Fibroblast of the conjunctiva (primary cell): Measurements from ENCODE around the gene CNN2.
A peak's percentile ranks its signal among the peaks of the same experiment; 100 is the strongest.

Experiments used
- DNase-seq: peaks from one replicate; pipeline ENCODE4 v3.0.0-alpha.2; 2010; ENCODE audit warnings: low read depth

Gene CNN2

GRCh38 chr19:1026783-1027649, 608 bp downstream of the CNN2 start:
- no peak for DNase-seq

GRCh38 chr19:1027650-1028061, 1.2 kb downstream of the CNN2 start:
- DNase-seq = no peak

GRCh38 chr19:1028062-1028926, 1.9 kb downstream of the CNN2 start:
- DNase-seq = peak; percentile 93

- DNase-seq = no peak
Observed at GRCh38 chr19:1032264-1032867, 6.0 kb downstream of the CNN2 start.

GRCh38 chr19:1035998-1036621, 9.7 kb downstream of the CNN2 start:
- no peak for DNase-seq

GRCh38 chr19:1037621-1038064, 11.2 kb downstream of the CNN2 start:
- DNase-seq = no peak

- no peak for DNase-seq
Observed at GRCh38 chr19:1038978-1039645, 12.7 kb downstream of the CNN2 start.

GRCh38 chr19:1039646-1040475, 13.5 kb downstream of the CNN2 start, which contains the start of gene ABCA7:
TSS of gene ABCA7 (plus strand) at chr19:1040107. CDS start at chr19:1041362, 1,255 bp downstream.
- peak; percentile 92 for DNase-seq

- DNase-seq = peak; percentile 77
Observed at GRCh38 chr19:1040476-1041271, 14.3 kb downstream of the CNN2 start.

- DNase-seq = no peak
Observed at GRCh38 chr19:1041272-1041834, 14.9 kb downstream of the CNN2 start.

GRCh38 chr19:1041835-1042685, 15.7 kb downstream of the CNN2 start:
- no peak for DNase-seq

GRCh38 chr19:1042689-1043511, 16.5 kb downstream of the CNN2 start:
- no peak for DNase-seq

- DNase-seq = no peak
Observed at GRCh38 chr19:1045247-1045603, 18.8 kb downstream of the CNN2 start.

GRCh38 chr19:1046117-1046626, 19.8 kb downstream of the CNN2 start:
- no peak for DNase-seq

- no peak for DNase-seq
Observed at GRCh38 chr19:1046836-1047695, 20.7 kb downstream of the CNN2 start.

GRCh38 chr19:1047696-1048147, 21.3 kb downstream of the CNN2 start:
- no peak for DNase-seq
